ACC112 (cell line): ENCODE data around the gene TKTL1.

Source experiments
- H2AFZ ChIP-seq: fragments of 200-600 bp; sonication (generic); one replicate; pipeline ENCODE4 v1.6.0; 2017; ENCODE audit warnings: antibody characterized with exemption, low read length; ENCODE audit not compliant: unreplicated experiment
- H3K27ac ChIP-seq: fragments of 200-600 bp; sonication (generic); 2 replicates; pipeline ENCODE4 v1.5.1; 2014; ENCODE audit warnings: low read depth, mild to moderate bottlenecking, antibody characterized with exemption, low read length, moderate library complexity
- H3K27me3 ChIP-seq: fragments of 200-600 bp; sonication (generic); 2 replicates; pipeline ENCODE4 v1.6.1; 2014; ENCODE audit warnings: mild to moderate bottlenecking, antibody characterized with exemption, low read length, moderate library complexity, mixed read lengths; ENCODE audit not compliant: insufficient read depth
- H3K36me3 ChIP-seq: fragments of 200-600 bp; sonication (generic); 2 replicates; pipeline ENCODE4 v1.6.1; 2016; ENCODE audit warnings: mild to moderate bottlenecking, antibody characterized with exemption, low read length, moderate library complexity, mixed read lengths; ENCODE audit not compliant: insufficient read depth
- H3K4me1 ChIP-seq: fragments of 200-600 bp; sonication (generic); one replicate; pipeline ENCODE4 v1.6.1; 2016; ENCODE audit warnings: low read length, mixed read lengths; ENCODE audit not compliant: insufficient read depth, unreplicated experiment, control insufficient read depth
- H3K4me3 ChIP-seq: fragments of 200-600 bp; sonication (generic); 2 replicates; pipeline ENCODE4 v1.5.1; 2014; ENCODE audit warnings: mild to moderate bottlenecking, low read depth, low read length
- H3K79me2 ChIP-seq: fragments of 200-600 bp; sonication (generic); one replicate; pipeline ENCODE4 v1.6.0; 2016; ENCODE audit warnings: low read length; ENCODE audit not compliant: control insufficient read depth, unreplicated experiment, insufficient read depth

TKTL1 gene

GRCh38 chrX:154378059-154378798 lies 82.6 kb downstream of the TKTL1 start:
- peak overlapping the region; percentile 97 for H3K27ac ChIP-seq
- peaks cover 6% of the 10 kb centered on the region for H3K4me1 ChIP-seq
- no peak overlapping the region for H2AFZ ChIP-seq
- peaks cover 22% of the 10 kb centered on the region for H3K79me2 ChIP-seq
- no peaks in the 10 kb centered on the region for H3K27me3 ChIP-seq
- no peaks in the 10 kb centered on the region for H3K36me3 ChIP-seq
- H3K4me3 ChIP-seq: peak overlapping the region; percentile 83

- H3K27me3 ChIP-seq: no peaks in the 10 kb centered on the region
- H3K79me2 ChIP-seq: peaks cover 16% of the 10 kb centered on the region
- H3K27ac ChIP-seq: peak within 1 kb of the TSS; percentile 97
- H3K4me1 ChIP-seq: peaks cover 6% of the 10 kb centered on the region
- H3K4me3 ChIP-seq: peak within 1 kb of the TSS; percentile 94
- no peak within 1 kb of the TSS for H2AFZ ChIP-seq
- H3K36me3 ChIP-seq: no peaks in the 10 kb centered on the region
Observed at GRCh38 chrX:154378799-154379568, 83.4 kb downstream of the TKTL1 start, which contains the start of gene EMD. Gene EMD (plus strand): TSS chrX:154379295. CDS start chrX:154379485, 190 bp downstream.

GRCh38 chrX:154379569-154379951 lies 84.0 kb downstream of the TKTL1 start:
- H3K27me3 ChIP-seq: no peaks in the 10 kb centered on the region
- peak overlapping the region; percentile 94 for H3K4me3 ChIP-seq
- H3K4me1 ChIP-seq: peaks cover 6% of the 10 kb centered on the region
- H3K36me3 ChIP-seq: no peaks in the 10 kb centered on the region
- H2AFZ ChIP-seq: no peak overlapping the region
- peaks cover 16% of the 10 kb centered on the region for H3K79me2 ChIP-seq
- peak overlapping the region; percentile 94 for H3K27ac ChIP-seq
